Measurements from ENCODE around the gene MFAP2.

The MFAP2 gene

GRCh38 chr1:16971341-16972188 is 8.9 kb downstream of the MFAP2 start:
- Histone ChIP-seq H3K36me3 (ENCODE audit: control insufficient read depth, low read length) (no peaks in the 10 kb centered on the region), H3K27me3 (ENCODE audit: control insufficient read depth, low read length) (no peaks in the 10 kb centered on the region), H3K9me3 (ENCODE audit: control insufficient read depth, insufficient read depth, low read length) (no peaks in the 10 kb centered on the region), H3K9me2 (replicated peaks; ENCODE audit: control insufficient read depth, low read length) (no peaks in the 10 kb centered on the region), H3K79me2 (ENCODE audit: control insufficient read depth, low read length) (no peaks in the 10 kb centered on the region), H3K27ac (ENCODE audit: low read depth, low read length) (no peak overlapping the region), H4K20me1 (ENCODE audit: control insufficient read depth, insufficient read depth, low read depth, low read length) (no peaks in the 10 kb centered on the region), H3K4me2 (ENCODE audit: low read length) (no peak overlapping the region), H3K4me3 (ENCODE audit: low read length) (no peak overlapping the region), H3K4me1 (ENCODE audit: control insufficient read depth, low read length) (no peaks in the 10 kb centered on the region), H3F3A (ENCODE audit: control insufficient read depth, insufficient read depth) (no peaks in the 10 kb centered on the region)
- TF ChIP-seq EZH2phosphoT487 (IDR thresholded peaks at IDR 0.05; ENCODE audit: borderline replicate concordance, low read length), result no peak
- TF ChIP-seq CTCF (IDR thresholded peaks at IDR 0.05; ENCODE audit: low read depth, low read length, poor library complexity, severe bottlenecking), result no peak

- Histone ChIP-seq H3K4me1 (ENCODE audit: control insufficient read depth, low read length) (no peaks in the 10 kb centered on the region), H3F3A (ENCODE audit: control insufficient read depth, insufficient read depth) (no peaks in the 10 kb centered on the region), H3K27ac (ENCODE audit: low read depth, low read length) (no peak overlapping the region), H3K36me3 (ENCODE audit: control insufficient read depth, low read length) (no peaks in the 10 kb centered on the region), H3K27me3 (ENCODE audit: control insufficient read depth, low read length) (no peaks in the 10 kb centered on the region), H4K20me1 (ENCODE audit: control insufficient read depth, insufficient read depth, low read depth, low read length) (no peaks in the 10 kb centered on the region), H3K4me3 (ENCODE audit: low read length) (no peak overlapping the region), H3K79me2 (ENCODE audit: control insufficient read depth, low read length) (no peaks in the 10 kb centered on the region), H3K9me2 (replicated peaks; ENCODE audit: control insufficient read depth, low read length) (no peaks in the 10 kb centered on the region), H3K4me2 (ENCODE audit: low read length) (no peak overlapping the region), H3K9me3 (ENCODE audit: control insufficient read depth, insufficient read depth, low read length) (no peaks in the 10 kb centered on the region)
- TF ChIP-seq EZH2phosphoT487 (IDR thresholded peaks at IDR 0.05; ENCODE audit: borderline replicate concordance, low read length) (no peak), CTCF (IDR thresholded peaks at IDR 0.05; ENCODE audit: low read depth, low read length, poor library complexity, severe bottlenecking) (no peak)
These were observed 10.1 kb downstream of the MFAP2 start for GRCh38 chr1:16970132-16970910.

GRCh38 chr1:16969651-16970050 is 10.8 kb downstream of the MFAP2 start:
- no peaks in the 10 kb centered on the region for H4K20me1 ChIP-seq (ENCODE audit: control insufficient read depth, insufficient read depth, low read depth, low read length)

More at GRCh38 chr1:16969651-16970050, 10.8 kb downstream of the MFAP2 start:
- no peak for TF ChIP-seq CTCF (IDR thresholded peaks at IDR 0.05; ENCODE audit: low read depth, low read length, poor library complexity, severe bottlenecking)
- no peak for TF ChIP-seq EZH2phosphoT487 (IDR thresholded peaks at IDR 0.05; ENCODE audit: borderline replicate concordance, low read length)
- no peak overlapping the region for H3K4me2 ChIP-seq (ENCODE audit: low read length)
- H3K4me3 ChIP-seq (ENCODE audit: low read length), result no peak overlapping the region
- H3K27me3 ChIP-seq (ENCODE audit: control insufficient read depth, low read length), result no peaks in the 10 kb centered on the region
- H3K27ac ChIP-seq (ENCODE audit: low read depth, low read length), result no peak overlapping the region
- H3F3A ChIP-seq (ENCODE audit: control insufficient read depth, insufficient read depth), result no peaks in the 10 kb centered on the region
- H3K36me3 ChIP-seq (ENCODE audit: control insufficient read depth, low read length), result no peaks in the 10 kb centered on the region
- no peaks in the 10 kb centered on the region for H3K79me2 ChIP-seq (ENCODE audit: control insufficient read depth, low read length)
- H3K4me1 ChIP-seq (ENCODE audit: control insufficient read depth, low read length), result no peaks in the 10 kb centered on the region
- no peaks in the 10 kb centered on the region for H3K9me3 ChIP-seq (ENCODE audit: control insufficient read depth, insufficient read depth, low read length)
- H3K9me2 ChIP-seq (replicated peaks; ENCODE audit: control insufficient read depth, low read length), result no peaks in the 10 kb centered on the region

Data from DOHH2 (cell line).